ENCODE results near the gene TSPAN5.

Gene TSPAN5

DNA sequence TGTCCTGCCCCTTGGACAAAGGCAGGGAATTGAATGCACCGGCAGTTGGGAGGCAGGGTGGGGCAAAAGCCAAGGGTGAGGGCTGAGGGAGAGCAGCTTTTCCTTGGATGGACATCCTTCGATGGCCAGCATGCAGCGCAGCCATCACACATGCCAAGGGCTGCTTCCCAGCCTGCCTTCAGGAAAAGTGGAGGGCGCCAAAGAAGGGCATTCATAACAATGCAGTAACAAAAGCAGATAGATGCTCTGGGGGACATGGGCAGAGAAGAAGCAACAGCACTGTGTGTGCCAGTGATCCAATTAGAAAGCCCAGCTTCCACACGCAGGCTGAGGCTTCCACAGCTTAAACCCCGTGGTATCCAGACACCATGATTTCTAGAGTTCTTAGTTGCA lies 71.5 kb downstream of the TSPAN5 start:
- no peak for TF ChIP-seq CTCF (IDR thresholded peaks at IDR 0.05; ENCODE audit: extremely low read depth, insufficient read depth, missing control alignments)
- in situ Hi-C loops (cut with MboI; ENCODE audit: low pct_unique_long_range_greater_than_20kb, low sequenced_read_pairs, unreplicated experiment), result no loop called here
- DNase-seq (ENCODE audit: low spot score), result no peak

- TF ChIP-seq CTCF (IDR thresholded peaks at IDR 0.05; ENCODE audit: extremely low read depth, insufficient read depth, missing control alignments), result no peak
- no peak for DNase-seq (ENCODE audit: low spot score)
- in situ Hi-C loops (cut with MboI; ENCODE audit: low pct_unique_long_range_greater_than_20kb, low sequenced_read_pairs, unreplicated experiment), result no loop called here
Measured at GRCh38 chr4:98586291-98586961, 72.0 kb downstream of the TSPAN5 start.

GRCh38 chr4:98585596-98585995 lies 72.8 kb downstream of the TSPAN5 start:
- in situ Hi-C loops (cut with MboI; ENCODE audit: low pct_unique_long_range_greater_than_20kb, low sequenced_read_pairs, unreplicated experiment), result no loop called here
- TF ChIP-seq CTCF (IDR thresholded peaks at IDR 0.05; ENCODE audit: extremely low read depth, insufficient read depth, missing control alignments), result no peak
- DNase-seq (ENCODE audit: low spot score), result no peak

- in situ Hi-C loops (cut with MboI; ENCODE audit: low pct_unique_long_range_greater_than_20kb, low sequenced_read_pairs, unreplicated experiment), result no loop called here
- no peak for DNase-seq (ENCODE audit: low spot score)
- TF ChIP-seq CTCF (IDR thresholded peaks at IDR 0.05; ENCODE audit: extremely low read depth, insufficient read depth, missing control alignments), result no peak
Measured at GRCh38 chr4:98584265-98584664, 74.1 kb downstream of the TSPAN5 start.

DNA sequence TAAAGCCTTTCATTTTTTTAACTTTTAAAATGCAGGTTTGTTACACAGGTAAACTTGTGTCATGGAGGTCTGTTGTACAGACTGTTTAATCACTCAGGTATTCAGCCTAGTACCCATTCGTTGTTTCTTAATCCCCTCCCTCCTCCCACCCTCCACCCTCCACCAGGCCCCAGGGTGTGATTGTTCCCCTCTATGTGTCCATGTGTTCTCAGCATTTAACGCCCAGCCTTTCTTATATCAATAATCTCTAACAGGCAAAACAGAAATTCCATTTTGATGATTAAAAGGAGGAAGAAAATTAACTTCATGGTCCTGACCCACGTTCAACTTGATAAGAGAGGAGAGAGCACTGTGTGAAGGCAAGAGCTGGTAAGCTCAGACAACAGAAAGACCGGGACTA lies 75.1 kb downstream of the TSPAN5 start:
- no peak for TF ChIP-seq CTCF (IDR thresholded peaks at IDR 0.05; ENCODE audit: extremely low read depth, insufficient read depth, missing control alignments)
- in situ Hi-C loops (cut with MboI; ENCODE audit: low pct_unique_long_range_greater_than_20kb, low sequenced_read_pairs, unreplicated experiment), result no loop called here
- DNase-seq (ENCODE audit: low spot score), result no peak

DNA sequence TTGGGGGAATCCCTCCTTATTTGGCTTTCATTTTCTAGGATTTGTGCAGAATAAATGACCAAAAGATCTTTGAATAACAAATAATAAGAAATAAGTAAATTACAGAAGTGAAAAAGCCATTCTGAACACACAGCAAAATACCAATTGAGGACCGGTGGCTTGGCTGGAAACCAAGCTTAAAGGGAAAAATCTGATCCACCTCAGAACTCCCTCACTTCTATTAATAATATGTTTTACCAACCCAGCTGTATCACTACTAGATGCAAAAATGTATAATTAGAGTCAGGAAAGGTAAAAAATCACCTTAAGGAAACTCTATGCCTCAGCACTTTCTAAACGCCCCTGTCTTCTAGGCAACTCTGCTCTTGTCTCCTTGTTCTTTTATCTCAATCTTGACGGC lies 77.3 kb downstream of the TSPAN5 start:
- in situ Hi-C loops (cut with MboI; ENCODE audit: low pct_unique_long_range_greater_than_20kb, low sequenced_read_pairs, unreplicated experiment), result no loop called here
- DNase-seq (ENCODE audit: low spot score), result no peak

More for the DNA sequence above, 77.3 kb downstream of the TSPAN5 start:
- no peak for TF ChIP-seq CTCF (IDR thresholded peaks at IDR 0.05; ENCODE audit: extremely low read depth, insufficient read depth, missing control alignments)
